CD4-positive, alpha-beta memory T cell (primary cell): ENCODE results near the gene AXIN1. TPM values are rescaled to one million over a fixed set of nuclear protein-coding genes. Genes with fewer than 3 reads are reported as not detected.
A peak's percentile ranks its signal among the peaks of the same experiment; 100 is the strongest.
"Not testable (repeated sequence)": the region's sequence is repeated elsewhere in the genome, so short reads cannot be mapped to it uniquely, and the experiment has no call there.

ENCODE experiments used
- CTCF ChIA-PET: fragments of 350-600 bp; sonication (Branson Sonifier 250); formaldehyde crosslinking; loops from one replicate; lab custom pipeline; 2021; ENCODE audit warnings: inconsistent platforms; ENCODE audit not compliant: partially characterized antibody; lab: Charles Lee
- POLR2A ChIA-PET: fragments of 350-600 bp; sonication (Branson Sonifier 250); formaldehyde crosslinking; loops from one replicate; lab custom pipeline; 2021; ENCODE audit not compliant: partially characterized antibody; lab: Charles Lee
- DNase-seq, 5 donors: peaks; one replicate each; pipeline versions ENCODE4 v3.0.0 to v3.0.0-alpha.2; 2020 to 2022; ENCODE audit warnings: mixed read lengths in 1 of 5
- H3K27ac ChIP-seq: one replicate; pipeline ENCODE4 v1.7.0; 2013; ENCODE audit warnings: low read depth, low read length
- H3K27me3 ChIP-seq: 2 replicates; pipeline ENCODE4 v1.7.0; 2013; ENCODE audit warnings: mild to moderate bottlenecking, low read length, moderate library complexity; ENCODE audit not compliant: insufficient read depth
- H3K36me3 ChIP-seq: 2 replicates; pipeline ENCODE4 v1.7.0; 2013; ENCODE audit warnings: mild to moderate bottlenecking, low read length, moderate library complexity; ENCODE audit not compliant: insufficient read depth
- H3K4me1 ChIP-seq: 2 replicates; pipeline ENCODE4 v1.7.0; 2013; ENCODE audit warnings: mild to moderate bottlenecking, low read length, moderate library complexity; ENCODE audit not compliant: insufficient read depth
- H3K4me3 ChIP-seq, 2 donors: one replicate each; pipeline ENCODE4 v1.7.0; 2013; ENCODE audit warnings: low read length in 2 of 2, mild to moderate bottlenecking in 1 of 2
- H3K9me3 ChIP-seq, 2 donors: one replicate each; pipeline ENCODE4 v1.7.0; 2013; ENCODE audit warnings: low read length in 2 of 2, control low read depth in 1 of 2; ENCODE audit not compliant: control insufficient read depth in 1 of 2
- H3K27ac Mint-ChIP-seq, 7 donors: one replicate each; pipeline ENCODE4 v1.8.0; 2020 to 2021; ENCODE audit warnings: mixed read lengths in 7 of 7, mild to moderate bottlenecking in 6 of 7, inconsistent platforms in 3 of 7, moderate library complexity in 3 of 7
- H3K27me3 Mint-ChIP-seq, 2 donors: one replicate each; pipeline ENCODE4 v1.8.0; 2020 to 2021; ENCODE audit warnings: mixed read lengths in 2 of 2
- H3K36me3 Mint-ChIP-seq, 2 donors: one replicate each; pipeline ENCODE4 v1.8.0; 2020 to 2021; ENCODE audit warnings: mixed read lengths in 2 of 2, inconsistent platforms in 1 of 2, mild to moderate bottlenecking in 1 of 2
- H3K4me1 Mint-ChIP-seq, 4 donors: one replicate each; pipeline ENCODE4 v1.8.0; 2020 to 2021; ENCODE audit warnings: mixed read lengths in 4 of 4, mild to moderate bottlenecking in 1 of 4
- H3K4me3 Mint-ChIP-seq, 8 donors: one replicate each; pipeline ENCODE4 v1.8.0; 2020 to 2021; ENCODE audit warnings: mixed read lengths in 8 of 8, mild to moderate bottlenecking in 7 of 8, moderate library complexity in 6 of 8, inconsistent platforms in 3 of 8
- H3K9me3 Mint-ChIP-seq, 8 donors: one replicate each; pipeline ENCODE4 v1.8.0; 2020 to 2021; ENCODE audit warnings: mixed read lengths in 8 of 8, mild to moderate bottlenecking in 5 of 8, inconsistent platforms in 3 of 8, moderate library complexity in 1 of 8
- intact Hi-C: fragments of 100-400 bp; cut with micrococcal nuclease; formaldehyde crosslinking; loops from one replicate; pipeline ENCODE4 v1.15.1; 2023
- polyA plus RNA-seq, 2 donors: library from polyadenylated mRNA; unstranded; fragments of 300-500 nt; fragmentation: Illumina TruSeq; gene quantifications; one replicate each; pipeline ENCODE4 v1.2.3, GENCODE V29; 2021
- total RNA-seq, 2 experiments: library from RNA; stranded (reverse); gene quantifications; one replicate each; pipeline ENCODE4 v1.2.3, GENCODE V29; 2021

The AXIN1 gene
- total and polyA plus RNA-seq, 4 experiments from 2014 or later = 0.67 to 43.0 (median 23.2) TPM

- Histone ChIP-seq H3K9me3 (no peaks in the 10 kb centered on the region), H3K27ac (no peak overlapping the region), H3K27me3 (no peaks in the 10 kb centered on the region), H3K4me1 (peaks cover 6% of the 10 kb centered on the region), H3K4me3 (no peak overlapping the region), H3K36me3 (no peaks in the 10 kb centered on the region)
- Mint-ChIP-seq H3K9me3 (no peaks in the 10 kb centered on the region), H3K4me1 (peaks cover 0 to 10% (median 3%) of the 10 kb centered on the region in 4 donors), H3K27ac (peak overlapping the region in 1 of 7 donors; percentile 69), H3K27me3 (peaks cover 0 to 1% of the 10 kb centered on the region in 2 donors), H3K4me3 (no peak overlapping the region), H3K36me3 (no peaks in the 10 kb centered on the region)
- POLR2A ChIA-PET = interaction anchor here (0.6 kb wide), 1 partner anchor 179 kb away, joined by 3 read pairs; no protein-coding TSS in a partner anchor
- intact Hi-C loops = no loop called here
- peak in 1 of 5 donors; percentile 29 for DNase-seq
- CTCF ChIA-PET = no interaction called here
These were observed 84.1 kb downstream of the AXIN1 start for GRCh38 chr16:268141-269053.

- H3K9me3 ChIP-seq, H3K9me3 Mint-ChIP-seq, H3K4me3 Mint-ChIP-seq, intact Hi-C loops, H3K27ac ChIP-seq, POLR2A ChIA-PET, H3K27me3 Mint-ChIP-seq, H3K4me1 Mint-ChIP-seq, H3K36me3 Mint-ChIP-seq, DNase-seq, H3K4me3 ChIP-seq, H3K36me3 ChIP-seq, H3K4me1 ChIP-seq, CTCF ChIA-PET, H3K27me3 ChIP-seq: not testable (repeated sequence)
- peak overlapping the region in 1 of 7 donors; percentile 9 for H3K27ac Mint-ChIP-seq
These were observed 85.0 kb downstream of the AXIN1 start for GRCh38 chr16:267562-267961.

GRCh38 chr16:266258-267164 is 86.0 kb downstream of the AXIN1 start:
- ChIA-PET CTCF (no interaction called here), POLR2A (interaction anchor here (0.5 kb wide), 1 partner anchor 32 kb away, joined by 3 read pairs; the partner anchor contains the start of gene FAM234A)
- DNase-seq = peak in 1 of 5 donors; percentile 22
- no peaks in the 10 kb centered on the region for H3K27me3 Mint-ChIP-seq
- H3K4me1 ChIP-seq = peaks cover 6% of the 10 kb centered on the region
- H3K4me1 Mint-ChIP-seq = peaks cover 0 to 10% (median 3%) of the 10 kb centered on the region in 4 donors
- no peak overlapping the region for H3K4me3 Mint-ChIP-seq
- no peaks in the 10 kb centered on the region for H3K9me3 ChIP-seq
- no peak overlapping the region for H3K4me3 ChIP-seq
- no peaks in the 10 kb centered on the region for H3K9me3 Mint-ChIP-seq
- peaks cover 4 to 5% of the 10 kb centered on the region in 2 donors for H3K36me3 Mint-ChIP-seq
- no peaks in the 10 kb centered on the region for H3K27me3 ChIP-seq
- no peaks in the 10 kb centered on the region for H3K36me3 ChIP-seq
- intact Hi-C loops = no loop called here
- H3K27ac Mint-ChIP-seq = peak overlapping the region in 1 of 7 donors; percentile 35
- H3K27ac ChIP-seq = no peak overlapping the region

GRCh38 chr16:265711-266110 is 86.8 kb downstream of the AXIN1 start:
- no peaks in the 10 kb centered on the region for H3K27me3 Mint-ChIP-seq
- no peak overlapping the region for H3K4me3 ChIP-seq
- no peaks in the 10 kb centered on the region for H3K36me3 ChIP-seq
- H3K9me3 ChIP-seq = no peaks in the 10 kb centered on the region
- no peaks in the 10 kb centered on the region for H3K9me3 Mint-ChIP-seq
- H3K27ac Mint-ChIP-seq = peak overlapping the region in 1 of 7 donors; percentile 30
- H3K27ac ChIP-seq = no peak overlapping the region
- peaks cover 6 to 8% of the 10 kb centered on the region in 2 donors for H3K36me3 Mint-ChIP-seq
- peaks cover 0 to 10% (median 3%) of the 10 kb centered on the region in 4 donors for H3K4me1 Mint-ChIP-seq
- ChIA-PET CTCF (no interaction called here), POLR2A (interaction anchor here (0.5 kb wide), 1 partner anchor 31 kb away, joined by 3 read pairs; the partner anchor contains the start of gene FAM234A)
- peaks cover 6% of the 10 kb centered on the region for H3K4me1 ChIP-seq
- DNase-seq = peak in 1 of 5 donors; percentile 36
- H3K4me3 Mint-ChIP-seq = no peak overlapping the region
- H3K27me3 ChIP-seq = no peaks in the 10 kb centered on the region
- intact Hi-C loops = no loop called here

- H3K4me1 Mint-ChIP-seq = peaks cover 0 to 10% (median 3%) of the 10 kb centered on the region in 4 donors
- H3K36me3 Mint-ChIP-seq = peaks cover 13% of the 10 kb centered on the region in 2 donors
- DNase-seq = no peak
- no peaks in the 10 kb centered on the region for H3K27me3 Mint-ChIP-seq
- no peaks in the 10 kb centered on the region for H3K9me3 Mint-ChIP-seq
- H3K27ac Mint-ChIP-seq = no peak overlapping the region
- ChIA-PET CTCF (no interaction called here), POLR2A (no interaction called here)
- no peak overlapping the region for H3K4me3 Mint-ChIP-seq
- H3K4me3 ChIP-seq = no peak overlapping the region
- no peaks in the 10 kb centered on the region for H3K27me3 ChIP-seq
- peaks cover 6% of the 10 kb centered on the region for H3K4me1 ChIP-seq
- intact Hi-C loops = no loop called here
- H3K27ac ChIP-seq = no peak overlapping the region
- H3K36me3 ChIP-seq = no peaks in the 10 kb centered on the region
- no peaks in the 10 kb centered on the region for H3K9me3 ChIP-seq
These were observed 87.5 kb downstream of the AXIN1 start for GRCh38 chr16:265002-265529.

GRCh38 chr16:264440-264951 is 88.0 kb downstream of the AXIN1 start:
- H3K4me1 Mint-ChIP-seq = peaks cover 0 to 10% (median 3%) of the 10 kb centered on the region in 4 donors
- ChIA-PET POLR2A (no interaction called here), CTCF (no interaction called here)
- H3K36me3 Mint-ChIP-seq = peaks cover 13 to 14% of the 10 kb centered on the region in 2 donors
- H3K27me3 Mint-ChIP-seq = no peaks in the 10 kb centered on the region
- intact Hi-C loops = no loop called here
- peaks cover 6% of the 10 kb centered on the region for H3K4me1 ChIP-seq
- no peak overlapping the region for H3K4me3 ChIP-seq
- no peak overlapping the region for H3K27ac Mint-ChIP-seq
- H3K36me3 ChIP-seq = no peaks in the 10 kb centered on the region
- H3K9me3 ChIP-seq = no peaks in the 10 kb centered on the region
- H3K9me3 Mint-ChIP-seq = no peaks in the 10 kb centered on the region
- H3K27ac ChIP-seq = no peak overlapping the region
- no peak for DNase-seq
- no peaks in the 10 kb centered on the region for H3K27me3 ChIP-seq
- H3K4me3 Mint-ChIP-seq = no peak overlapping the region
